Aorta (tissue), 5 donors: ENCODE data around the gene RRM1. TPM values are rescaled to one million over a fixed set of nuclear protein-coding genes. Genes with fewer than 3 reads are reported as not detected.
"Not testable (repeated sequence)": the region's sequence is repeated elsewhere in the genome, so short reads cannot be mapped to it uniquely, and the experiment has no call there.

Source experiments
- ATAC-seq: fragments of 200-7000 bp; cut with Tn5 transposase; one replicate; pipeline ENCODE4 v1.9.1; 2022; ENCODE audit warnings: moderate library complexity; ENCODE audit not compliant: low FRiP score
- DNase-seq, 2 donors: peaks; one replicate each; pipeline ENCODE4 v3.0.0-alpha.2; 2020
- H3K27ac ChIP-seq, 2 donors: one replicate each; pipeline ENCODE4 v1.5.1; 2013; ENCODE audit warnings: low read length in 2 of 2, mild to moderate bottlenecking in 2 of 2, moderate library complexity in 2 of 2, control low read depth in 1 of 2, inconsistent platforms in 1 of 2, low read depth in 1 of 2
- H3K27me3 ChIP-seq, 2 donors: one replicate each; pipeline ENCODE4 v1.6.1; 2013; ENCODE audit warnings: control low read depth in 1 of 2, low read length in 1 of 2, mild to moderate bottlenecking in 1 of 2, moderate library complexity in 1 of 2; ENCODE audit not compliant: insufficient read depth in 2 of 2, control insufficient read depth in 1 of 2
- H3K36me3 ChIP-seq, 2 donors: one replicate each; pipeline ENCODE4 v1.6.1; 2013; ENCODE audit warnings: control low read depth in 1 of 2, low read length in 1 of 2, mild to moderate bottlenecking in 1 of 2; ENCODE audit not compliant: insufficient read depth in 2 of 2, control insufficient read depth in 1 of 2
- H3K4me1 ChIP-seq, 2 donors: one replicate each; pipeline ENCODE4 v1.6.1; 2013; ENCODE audit warnings: low read length in 2 of 2, control low read depth in 1 of 2, mild to moderate bottlenecking in 1 of 2, moderate library complexity in 1 of 2; ENCODE audit not compliant: insufficient read depth in 2 of 2, control insufficient read depth in 1 of 2
- H3K4me3 ChIP-seq, 2 donors: one replicate each; pipeline ENCODE4 v1.5.1; 2013; ENCODE audit warnings: low read length in 2 of 2, control low read depth in 1 of 2, mild to moderate bottlenecking in 1 of 2
- H3K9me3 ChIP-seq: one replicate; pipeline ENCODE4 v1.6.1; 2013; ENCODE audit warnings: mild to moderate bottlenecking, low read length; ENCODE audit not compliant: control insufficient read depth
- WGBS, 2 donors: extraction: QIAGEN DNeasy Blood & Tissue Kit; methylation state at CpG; one replicate each; pipeline ENCODE4 v1.1.7; 2013; 5-methylcytosine and 5-hydroxymethylcytosine counted together
- intact Hi-C, 2 donors: fragments of 100-400 bp; cut with DNase I; formaldehyde crosslinking; loops; one replicate each; pipeline versions ENCODE4 v1.14.2 to v1.15.0; 2022
- polyA plus RNA-seq, 2 donors: library from polyadenylated mRNA; stranded (reverse); fragments of 200-250 nt; gene quantifications; one replicate each; pipeline ENCODE4 v1.2.3, GENCODE V29; 2013
- total RNA-seq, 2 donors: library from RNA; stranded (reverse); fragmentation: NEBNext Ultra II Directional; extraction: Animal tissue kit (Norgen Biotek cat#: 25700); gene quantifications; one replicate each; pipeline ENCODE4 v1.2.1, GENCODE V29; 2021
- donor health status: healthy with polysubstance abuse.
- donor health status: Bipolar disorder and iron deficiency.
- donor health status: DM: no; HTN: no; CAD: no.
- donor health status: DM: no; HTN: no; CAD: no.
- donor health status: DM: yes; HTN: yes; CAD: no.

Gene RRM1
- total and polyA plus RNA-seq, 4 donors: 17.0 to 33.5 (median 21.7) TPM

DNA sequence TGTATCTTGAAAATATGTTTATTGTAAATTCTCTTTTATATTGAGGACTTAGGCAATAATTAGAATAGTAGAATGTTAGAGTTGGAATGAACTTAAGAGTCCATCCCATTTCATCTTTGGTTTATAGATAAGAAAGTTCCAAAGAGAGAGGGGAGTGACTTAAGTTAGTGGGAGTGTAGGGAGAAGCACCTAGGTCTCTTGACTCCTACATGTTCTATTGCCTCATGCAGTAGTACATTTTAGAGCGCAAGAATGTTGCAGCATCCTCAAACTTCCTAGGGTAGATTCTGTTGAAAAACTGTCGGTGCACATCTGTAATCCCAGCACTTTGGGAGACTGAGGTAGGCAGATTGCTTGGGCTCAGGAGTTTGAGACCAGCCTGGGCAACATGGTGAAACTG, 8.7 kb downstream of the RRM1 start:
- intact Hi-C loops: no loop called here
- Histone ChIP-seq H3K9me3 (no peaks in the 10 kb centered on the region), H3K4me1 (no peaks in the 10 kb centered on the region), H3K27me3 (no peaks in the 10 kb centered on the region), H3K4me3 (no peak overlapping the region), H3K36me3 (peaks cover 0 to 5% of the 10 kb centered on the region in 2 donors), H3K27ac (no peak overlapping the region)
- WGBS, 2 donors: 98% methylated on average over 2 of the region's 2 CpGs
- DNase-seq (no peak), ATAC-seq (no peak)

- no peaks in the 10 kb centered on the region for H3K9me3 ChIP-seq
- intact Hi-C loops: no loop called here
- ATAC-seq (no peak), DNase-seq (no peak)
- H3K27me3 ChIP-seq: no peaks in the 10 kb centered on the region
- no peaks in the 10 kb centered on the region for H3K4me1 ChIP-seq
- 94 to 97% methylated on average over 1 of the region's 1 CpG for WGBS, 2 donors
- H3K4me3 ChIP-seq: no peak overlapping the region
- no peak overlapping the region for H3K27ac ChIP-seq
- H3K36me3 ChIP-seq: peaks cover 0 to 5% of the 10 kb centered on the region in 2 donors
Observed at GRCh38 chr11:4105916-4106315, 11.3 kb downstream of the RRM1 start.

- H3K27ac ChIP-seq: no peak overlapping the region
- 75 to 78% methylated on average over 5 of the region's 5 CpGs for WGBS, 2 donors
Observed at GRCh38 chr11:4111834-4112233, 17.2 kb downstream of the RRM1 start.

DNA sequence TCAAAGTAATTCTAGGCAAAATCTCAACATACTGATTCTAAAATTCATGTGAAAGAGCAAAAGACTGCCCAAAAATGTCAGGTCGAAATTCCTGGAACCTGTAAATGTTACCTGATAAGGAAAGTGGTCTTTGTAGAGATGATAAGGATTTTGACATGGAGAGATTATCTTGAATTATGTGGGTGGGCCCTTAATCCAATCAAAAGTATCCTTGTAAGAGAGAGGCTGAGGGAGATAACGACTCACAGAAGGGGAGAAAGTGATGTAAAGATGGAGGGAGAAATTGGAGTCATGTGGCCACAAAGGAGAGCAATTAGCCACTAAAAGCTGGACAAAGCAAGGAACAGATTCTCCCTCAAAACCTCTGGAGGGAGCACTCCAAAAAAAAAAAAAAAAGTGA, 20.5 kb downstream of the RRM1 start:
- no peaks in the 10 kb centered on the region for H3K36me3 ChIP-seq
- intact Hi-C loops: no loop called here
- DNase-seq: no peak
- H3K4me1 ChIP-seq: no peaks in the 10 kb centered on the region
- no peak overlapping the region for H3K4me3 ChIP-seq
- H3K27ac ChIP-seq: no peak overlapping the region
- no peaks in the 10 kb centered on the region for H3K27me3 ChIP-seq
- no peak for ATAC-seq
- H3K9me3 ChIP-seq: no peaks in the 10 kb centered on the region
- WGBS, 2 donors: 93 to 95% methylated on average over 2 of the region's 2 CpGs

More at GRCh38 chr11:4111834-4112233, 17.2 kb downstream of the RRM1 start:
- no peaks in the 10 kb centered on the region for H3K9me3 ChIP-seq
- DNase-seq (no peak), ATAC-seq (no peak)
- intact Hi-C loops: no loop called here
- no peak overlapping the region for H3K4me3 ChIP-seq
- H3K36me3 ChIP-seq: no peaks in the 10 kb centered on the region
- H3K27me3 ChIP-seq: no peaks in the 10 kb centered on the region
- H3K4me1 ChIP-seq: no peaks in the 10 kb centered on the region

DNA sequence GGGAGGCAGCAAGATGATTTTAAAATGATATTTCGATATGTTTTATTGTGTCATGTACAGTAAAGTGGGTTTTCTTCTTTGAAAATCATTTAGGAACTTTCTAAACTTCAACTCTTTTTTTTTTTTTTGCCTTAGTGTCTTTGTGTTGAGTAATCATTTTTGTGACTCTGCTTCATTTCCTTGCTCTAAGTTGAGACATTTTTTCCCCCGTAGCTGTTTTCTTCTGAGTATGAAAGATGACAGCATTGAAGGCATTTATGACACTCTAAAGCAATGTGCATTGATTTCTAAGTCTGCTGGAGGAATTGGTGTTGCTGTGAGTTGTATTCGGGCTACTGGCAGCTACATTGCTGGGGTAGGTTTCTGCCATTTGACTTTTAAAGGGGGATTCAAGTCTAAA, 23.5 kb downstream of the RRM1 start:
- Histone ChIP-seq H3K36me3 (peaks cover under 1 to 4% of the 10 kb centered on the region in 2 donors), H3K4me3 (no peak overlapping the region), H3K27me3 (no peaks in the 10 kb centered on the region), H3K4me1 (no peaks in the 10 kb centered on the region), H3K27ac (no peak overlapping the region), H3K9me3 (no peaks in the 10 kb centered on the region)
- ATAC-seq: no peak
- no peak for DNase-seq
- intact Hi-C loops: no loop called here
- 48 to 53% methylated on average over 3 of the region's 3 CpGs for WGBS, 2 donors

GRCh38 chr11:4123218-4123617, 28.6 kb downstream of the RRM1 start:
- H3K27ac ChIP-seq: no peak overlapping the region
- H3K4me1 ChIP-seq: no peaks in the 10 kb centered on the region
- H3K4me3 ChIP-seq: no peak overlapping the region
- peaks cover 3 to 8% of the 10 kb centered on the region in 2 donors for H3K36me3 ChIP-seq
- intact Hi-C loops: no loop called here
- no peak for DNase-seq
- 65 to 84% methylated on average over 4 of the region's 4 CpGs for WGBS, 2 donors
- H3K27me3 ChIP-seq: no peaks in the 10 kb centered on the region
- H3K9me3 ChIP-seq: no peaks in the 10 kb centered on the region
- ATAC-seq: no peak

- 90 to 94% methylated on average over 6 of the region's 6 CpGs for WGBS, 2 donors
- no peaks in the 10 kb centered on the region for H3K4me1 ChIP-seq
- DNase-seq (no peak), ATAC-seq (no peak)
- H3K27ac ChIP-seq: no peak overlapping the region
- H3K9me3 ChIP-seq: no peaks in the 10 kb centered on the region
- H3K27me3 ChIP-seq: no peaks in the 10 kb centered on the region
- H3K4me3 ChIP-seq: no peak overlapping the region
- peaks cover 3 to 8% of the 10 kb centered on the region in 2 donors for H3K36me3 ChIP-seq
- intact Hi-C loops: no loop called here
Observed at GRCh38 chr11:4125141-4125540, 30.5 kb downstream of the RRM1 start.

- ATAC-seq (no peak), DNase-seq (no peak)
- no peaks in the 10 kb centered on the region for H3K4me1 ChIP-seq
- no peak overlapping the region for H3K4me3 ChIP-seq
- no peaks in the 10 kb centered on the region for H3K27me3 ChIP-seq
- H3K27ac ChIP-seq: no peak overlapping the region
- intact Hi-C loops: no loop called here
- no peaks in the 10 kb centered on the region for H3K9me3 ChIP-seq
- WGBS, 2 donors: 70 to 81% methylated on average over 1 of the region's 1 CpG
- H3K36me3 ChIP-seq: peaks cover 3 to 8% of the 10 kb centered on the region in 2 donors
Observed at GRCh38 chr11:4127357-4127756, 32.8 kb downstream of the RRM1 start.

GRCh38 chr11:4130219-4130618, 35.6 kb downstream of the RRM1 start:
- H3K27me3 ChIP-seq, ATAC-seq, intact Hi-C loops, H3K4me3 ChIP-seq, H3K4me1 ChIP-seq, DNase-seq, H3K9me3 ChIP-seq, H3K27ac ChIP-seq: not testable (repeated sequence)
- 79 to 81% methylated on average over 4 of the region's 4 CpGs for WGBS, 2 donors
- peaks cover 0 to 13% of the 10 kb centered on the region in 2 donors for H3K36me3 ChIP-seq
